ENCODE data around the gene PON2.

Gene PON2

GRCh38 chr7:95444796-95445195 is 10.0 kb upstream of the PON2 start:
- H3K4ac ChIP-seq (ENCODE audit: low read length) = no peak overlapping the region
- no peaks in the 10 kb centered on the region for H3K36me3 ChIP-seq (replicated peaks in 1 of 2; ENCODE audit: control insufficient read depth in 2 of 2, insufficient read depth in 2 of 2, low read length in 2 of 2)
- H2AFZ ChIP-seq (ENCODE audit: low read length) = peak overlapping the region; percentile 15
- H4K8ac ChIP-seq (ENCODE audit: low read depth, low read length) = no peak overlapping the region
- no peak overlapping the region for H3K4me3 ChIP-seq (ENCODE audit: low read length in 2 of 2)
- H2BK5ac ChIP-seq (ENCODE audit: low read length) = no peak overlapping the region
- no peak overlapping the region for H2BK120ac ChIP-seq (ENCODE audit: low read depth, low read length)
- no peak overlapping the region for H3K27ac ChIP-seq (replicated peaks; ENCODE audit: low read length)
- no peak overlapping the region for H4K91ac ChIP-seq (ENCODE audit: low read depth, low read length, poor library complexity)
- no peak overlapping the region for H2BK12ac ChIP-seq (ENCODE audit: low read length)
- no peak for DNase-seq (ENCODE audit: low spot score)
- no peak overlapping the region for H3K14ac ChIP-seq (ENCODE audit: low read length)
- no peak overlapping the region for H2BK15ac ChIP-seq (ENCODE audit: low read length)
- H3K9me3 ChIP-seq (replicated peaks in 1 of 2; ENCODE audit: control insufficient read depth in 2 of 2, insufficient read depth in 1 of 2, low read depth in 1 of 2, low read length in 2 of 2) = no peaks in the 10 kb centered on the region
- H3K79me1 ChIP-seq (ENCODE audit: low read depth, low read length) = no peaks in the 10 kb centered on the region
- no peak overlapping the region for H3K23ac ChIP-seq (ENCODE audit: low read depth, low read length, poor library complexity)
- no peak overlapping the region for H3K18ac ChIP-seq (ENCODE audit: low read length)
- WGBS, 2 donors (ENCODE audit: extremely low coverage in 2 of 2, insufficient read length in 2 of 2, insufficient replicate concordance in 1 of 2) = no CpG with 5 or more reads among the region's 2 CpGs
- no peak overlapping the region for H3K4me2 ChIP-seq (ENCODE audit: insufficient read depth, low read length, poor library complexity, severe bottlenecking)
- no peaks in the 10 kb centered on the region for H3K27me3 ChIP-seq (ENCODE audit: control insufficient read depth in 3 of 3, insufficient read depth in 3 of 3, low read depth in 1 of 3, low read length in 3 of 3)
- H3K4me1 ChIP-seq (ENCODE audit: control insufficient read depth in 2 of 2, insufficient read depth in 1 of 2, low read depth in 1 of 2, low read length in 2 of 2) = peaks cover 0 to 3% of the 10 kb centered on the region in 2 donors
- H3K9ac ChIP-seq (ENCODE audit: low read depth, low read length, poor library complexity) = no peak overlapping the region
- no peak overlapping the region for H2AK5ac ChIP-seq (ENCODE audit: low read depth, low read length)

GRCh38 chr7:95441042-95441823 is 6.4 kb upstream of the PON2 start:
- Histone ChIP-seq H3K4ac (ENCODE audit: low read length) (no peak overlapping the region), H2AFZ (ENCODE audit: low read length) (no peak overlapping the region), H3K27me3 (ENCODE audit: control insufficient read depth in 3 of 3, insufficient read depth in 3 of 3, low read depth in 1 of 3, low read length in 3 of 3) (no peaks in the 10 kb centered on the region), H3K79me1 (ENCODE audit: low read depth, low read length) (no peaks in the 10 kb centered on the region), H2BK120ac (ENCODE audit: low read depth, low read length) (no peak overlapping the region), H3K4me3 (ENCODE audit: low read length in 2 of 2) (no peak overlapping the region), H3K4me2 (ENCODE audit: insufficient read depth, low read length, poor library complexity, severe bottlenecking) (no peak overlapping the region), H2BK12ac (ENCODE audit: low read length) (no peak overlapping the region), H4K8ac (ENCODE audit: low read depth, low read length) (no peak overlapping the region), H3K18ac (ENCODE audit: low read length) (no peak overlapping the region), H4K91ac (ENCODE audit: low read depth, low read length, poor library complexity) (no peak overlapping the region), H3K23ac (ENCODE audit: low read depth, low read length, poor library complexity) (no peak overlapping the region), H2AK5ac (ENCODE audit: low read depth, low read length) (no peak overlapping the region), H3K27ac (replicated peaks; ENCODE audit: low read length) (no peak overlapping the region), H3K9ac (ENCODE audit: low read depth, low read length, poor library complexity) (no peak overlapping the region), H3K36me3 (replicated peaks in 1 of 2; ENCODE audit: control insufficient read depth in 2 of 2, insufficient read depth in 2 of 2, low read length in 2 of 2) (no peaks in the 10 kb centered on the region), H3K4me1 (ENCODE audit: control insufficient read depth in 2 of 2, insufficient read depth in 1 of 2, low read depth in 1 of 2, low read length in 2 of 2) (peaks cover 0 to 5% of the 10 kb centered on the region in 2 donors), H2BK15ac (ENCODE audit: low read length) (no peak overlapping the region), H2BK5ac (ENCODE audit: low read length) (no peak overlapping the region), H3K14ac (ENCODE audit: low read length) (no peak overlapping the region), H3K9me3 (replicated peaks in 1 of 2; ENCODE audit: control insufficient read depth in 2 of 2, insufficient read depth in 1 of 2, low read depth in 1 of 2, low read length in 2 of 2) (no peaks in the 10 kb centered on the region)
- DNase-seq (ENCODE audit: low spot score) = no peak
- no CpG with 5 or more reads among the region's 7 CpGs for WGBS, 2 donors (ENCODE audit: extremely low coverage in 2 of 2, insufficient read length in 2 of 2, insufficient replicate concordance in 1 of 2)

GRCh38 chr7:95440394-95441038 is 5.7 kb upstream of the PON2 start:
- Histone ChIP-seq H3K9me3 (replicated peaks in 1 of 2; ENCODE audit: control insufficient read depth in 2 of 2, insufficient read depth in 1 of 2, low read depth in 1 of 2, low read length in 2 of 2) (no peaks in the 10 kb centered on the region), H3K4ac (ENCODE audit: low read length) (no peak overlapping the region), H2BK5ac (ENCODE audit: low read length) (no peak overlapping the region), H2AK5ac (ENCODE audit: low read depth, low read length) (no peak overlapping the region), H3K23ac (ENCODE audit: low read depth, low read length, poor library complexity) (no peak overlapping the region), H4K91ac (ENCODE audit: low read depth, low read length, poor library complexity) (no peak overlapping the region), H3K4me1 (ENCODE audit: control insufficient read depth in 2 of 2, insufficient read depth in 1 of 2, low read depth in 1 of 2, low read length in 2 of 2) (peaks cover under 1 to 7% of the 10 kb centered on the region in 2 donors), H3K27me3 (ENCODE audit: control insufficient read depth in 3 of 3, insufficient read depth in 3 of 3, low read depth in 1 of 3, low read length in 3 of 3) (no peaks in the 10 kb centered on the region), H3K4me3 (ENCODE audit: low read length in 2 of 2) (no peak overlapping the region), H2AFZ (ENCODE audit: low read length) (no peak overlapping the region), H4K8ac (ENCODE audit: low read depth, low read length) (no peak overlapping the region), H3K14ac (ENCODE audit: low read length) (no peak overlapping the region), H3K79me1 (ENCODE audit: low read depth, low read length) (no peaks in the 10 kb centered on the region), H2BK120ac (ENCODE audit: low read depth, low read length) (no peak overlapping the region), H3K18ac (ENCODE audit: low read length) (no peak overlapping the region), H3K4me2 (ENCODE audit: insufficient read depth, low read length, poor library complexity, severe bottlenecking) (no peak overlapping the region), H2BK12ac (ENCODE audit: low read length) (no peak overlapping the region), H3K9ac (ENCODE audit: low read depth, low read length, poor library complexity) (no peak overlapping the region), H3K36me3 (replicated peaks in 1 of 2; ENCODE audit: control insufficient read depth in 2 of 2, insufficient read depth in 2 of 2, low read length in 2 of 2) (no peaks in the 10 kb centered on the region), H2BK15ac (ENCODE audit: low read length) (no peak overlapping the region), H3K27ac (replicated peaks; ENCODE audit: low read length) (no peak overlapping the region)
- WGBS, 2 donors (ENCODE audit: extremely low coverage in 2 of 2, insufficient read length in 2 of 2, insufficient replicate concordance in 1 of 2) = no CpG with 5 or more reads among the region's 3 CpGs
- no peak for DNase-seq (ENCODE audit: low spot score)

GRCh38 chr7:95436407-95436806 is 1.6 kb upstream of the PON2 start:
- Histone ChIP-seq H4K91ac (ENCODE audit: low read depth, low read length, poor library complexity) (no peak overlapping the region), H2BK12ac (ENCODE audit: low read length) (no peak overlapping the region), H3K27me3 (ENCODE audit: control insufficient read depth in 3 of 3, insufficient read depth in 3 of 3, low read depth in 1 of 3, low read length in 3 of 3) (no peaks in the 10 kb centered on the region), H3K4ac (ENCODE audit: low read length) (no peak overlapping the region), H3K4me2 (ENCODE audit: insufficient read depth, low read length, poor library complexity, severe bottlenecking) (no peak overlapping the region), H2AFZ (ENCODE audit: low read length) (no peak overlapping the region), H3K4me1 (ENCODE audit: control insufficient read depth in 2 of 2, insufficient read depth in 1 of 2, low read depth in 1 of 2, low read length in 2 of 2) (peaks cover 3 to 14% of the 10 kb centered on the region in 2 donors), H3K23ac (ENCODE audit: low read depth, low read length, poor library complexity) (no peak overlapping the region), H2BK15ac (ENCODE audit: low read length) (no peak overlapping the region), H2BK120ac (ENCODE audit: low read depth, low read length) (no peak overlapping the region), H3K27ac (replicated peaks; ENCODE audit: low read length) (no peak overlapping the region), H3K9me3 (replicated peaks in 1 of 2; ENCODE audit: control insufficient read depth in 2 of 2, insufficient read depth in 1 of 2, low read depth in 1 of 2, low read length in 2 of 2) (no peaks in the 10 kb centered on the region), H2BK5ac (ENCODE audit: low read length) (no peak overlapping the region), H3K36me3 (replicated peaks in 1 of 2; ENCODE audit: control insufficient read depth in 2 of 2, insufficient read depth in 2 of 2, low read length in 2 of 2) (peaks cover 0 to 25% of the 10 kb centered on the region in 2 donors), H2AK5ac (ENCODE audit: low read depth, low read length) (no peak overlapping the region), H3K18ac (ENCODE audit: low read length) (no peak overlapping the region), H4K8ac (ENCODE audit: low read depth, low read length) (no peak overlapping the region), H3K14ac (ENCODE audit: low read length) (no peak overlapping the region), H3K4me3 (ENCODE audit: low read length in 2 of 2) (no peak overlapping the region), H3K9ac (ENCODE audit: low read depth, low read length, poor library complexity) (no peak overlapping the region), H3K79me1 (ENCODE audit: low read depth, low read length) (no peaks in the 10 kb centered on the region)
- WGBS, 2 donors (ENCODE audit: extremely low coverage in 2 of 2, insufficient read length in 2 of 2, insufficient replicate concordance in 1 of 2) = no CpG with 5 or more reads among the region's 4 CpGs
- DNase-seq (ENCODE audit: low spot score) = no peak
